ENCODE measurements around the gene RCAN2.
"Not testable (repeated sequence)": the region's sequence is repeated elsewhere in the genome, so short reads cannot be mapped to it uniquely, and the experiment has no call there.

Gene RCAN2

DNA sequence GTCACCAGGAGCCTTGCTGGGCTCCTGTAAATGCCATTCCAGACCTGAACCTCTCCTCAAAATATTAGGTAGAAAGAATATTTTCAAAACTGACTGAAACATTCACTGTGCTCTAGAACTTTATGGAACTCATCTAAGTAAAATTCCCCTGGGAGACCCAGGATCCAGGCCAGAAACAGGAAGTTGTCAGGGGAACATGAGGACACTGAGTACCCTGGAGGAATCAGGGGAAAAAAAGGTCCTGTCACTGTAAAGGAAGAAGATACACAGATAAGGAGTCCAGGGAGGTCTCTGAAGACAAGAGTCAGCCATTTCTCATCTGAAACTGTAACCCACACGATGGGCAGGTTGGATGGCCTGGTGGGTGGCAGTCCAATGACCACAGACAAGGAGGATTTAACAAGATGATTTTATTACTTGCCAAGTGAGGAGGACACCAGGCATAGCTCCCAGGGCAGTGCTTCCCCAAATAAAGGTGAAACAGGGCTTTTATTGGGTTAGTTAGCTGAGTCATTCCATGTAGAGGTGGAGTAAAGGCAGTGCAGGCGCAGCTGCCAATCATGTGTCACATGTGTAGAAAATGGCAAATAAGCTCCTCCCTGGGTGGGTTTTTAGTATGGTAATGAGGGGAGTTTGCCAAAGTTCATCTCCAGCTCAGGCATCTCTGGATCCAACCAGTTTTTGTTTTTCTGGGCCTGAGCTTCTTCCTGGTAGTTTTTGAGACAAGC is 138.5 kb downstream of the RCAN2 start:
- TF ChIP-seq CTCF (IDR thresholded peaks at IDR 0.05; ENCODE audit: low read depth, low read length): no peak
- H3K4me3 ChIP-seq (ENCODE audit: low read depth, low read length): no peak overlapping the region

- TF ChIP-seq CTCF (IDR thresholded peaks at IDR 0.05; ENCODE audit: low read depth, low read length): no peak
- no peak overlapping the region for H3K4me3 ChIP-seq (ENCODE audit: low read depth, low read length)
Observed at GRCh38 chr6:46350714-46351113, 140.5 kb downstream of the RCAN2 start.

GRCh38 chr6:46347669-46348068 is 143.6 kb downstream of the RCAN2 start:
- H3K4me3 ChIP-seq (ENCODE audit: low read depth, low read length): no peak overlapping the region

DNA sequence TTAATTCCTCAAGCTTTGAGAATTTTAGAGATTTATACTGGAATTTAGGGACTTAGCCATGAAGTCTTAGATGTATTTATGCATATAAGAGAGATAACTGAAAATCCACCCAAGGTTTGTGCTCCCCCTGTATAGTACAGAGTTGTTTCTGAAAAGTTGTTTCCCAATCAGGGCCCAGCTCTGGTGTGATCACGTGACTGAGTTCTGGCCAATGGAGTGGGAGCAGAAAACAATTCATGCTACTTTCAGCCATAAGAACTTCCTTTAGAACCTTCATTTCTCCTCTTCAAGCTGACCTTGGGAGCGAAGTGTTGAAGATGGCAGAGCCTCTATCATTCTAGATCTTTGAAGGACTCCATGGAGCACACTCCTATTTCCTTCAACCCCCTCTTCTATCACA is 151.0 kb downstream of the RCAN2 start:
- TF ChIP-seq CTCF (IDR thresholded peaks at IDR 0.05; ENCODE audit: low read depth, low read length): no peak
- H3K4me3 ChIP-seq (ENCODE audit: low read depth, low read length): no peak overlapping the region

More at GRCh38 chr6:46347669-46348068, 143.6 kb downstream of the RCAN2 start:
- no peak for TF ChIP-seq CTCF (IDR thresholded peaks at IDR 0.05; ENCODE audit: low read depth, low read length)

DNA sequence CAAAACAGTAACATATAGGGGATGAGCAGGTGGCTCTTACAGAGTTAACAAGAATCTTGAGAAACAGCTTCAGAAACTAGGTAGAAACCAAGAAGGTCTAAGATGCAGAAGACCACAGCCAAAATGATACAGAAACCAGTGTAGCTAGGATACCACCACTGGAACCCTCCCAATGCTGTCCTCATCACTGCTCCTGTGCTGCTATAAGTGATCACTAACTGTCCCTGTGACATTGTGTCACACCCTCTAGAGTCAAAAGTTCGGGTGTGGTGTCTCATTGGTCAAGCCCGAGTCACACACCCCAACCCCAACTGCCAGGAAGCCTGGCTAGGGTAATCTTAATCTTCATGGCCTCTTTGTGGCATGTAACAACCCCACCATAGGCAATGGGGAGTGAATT is 153.1 kb downstream of the RCAN2 start:
- TF ChIP-seq CTCF (IDR thresholded peaks at IDR 0.05; ENCODE audit: low read depth, low read length): no peak
- H3K4me3 ChIP-seq (ENCODE audit: low read depth, low read length): no peak overlapping the region

DNA sequence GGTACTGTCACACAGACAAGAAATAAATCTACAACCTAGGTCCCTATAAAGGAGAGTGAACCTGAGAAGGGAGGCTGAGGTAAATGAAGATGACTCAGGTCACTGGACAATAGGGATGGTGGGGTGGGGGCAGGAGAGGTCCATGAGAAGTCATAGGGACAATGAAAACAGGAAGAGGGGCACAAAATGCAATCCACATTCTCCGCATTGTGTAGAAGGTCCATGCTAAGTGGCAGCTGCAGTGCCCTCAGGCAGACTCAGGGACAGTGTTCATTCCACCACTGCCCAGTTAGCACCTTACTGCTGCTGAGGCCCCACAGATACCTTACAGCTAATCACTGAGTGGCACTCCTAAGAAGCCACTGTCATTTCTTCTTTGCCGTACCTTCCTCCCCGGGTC is 156.8 kb downstream of the RCAN2 start:
- H3K4me3 ChIP-seq (ENCODE audit: low read depth, low read length): no peak overlapping the region
- TF ChIP-seq CTCF (IDR thresholded peaks at IDR 0.05; ENCODE audit: low read depth, low read length): no peak

GRCh38 chr6:46333481-46333880 is 157.8 kb downstream of the RCAN2 start:
- no peak for TF ChIP-seq CTCF (IDR thresholded peaks at IDR 0.05; ENCODE audit: low read depth, low read length)
- H3K4me3 ChIP-seq (ENCODE audit: low read depth, low read length): no peak overlapping the region

- not testable (repeated sequence) for H3K4me3 ChIP-seq (ENCODE audit: low read depth, low read length)
Observed at GRCh38 chr6:46332448-46332847, 158.8 kb downstream of the RCAN2 start.
